OCI-LY7 (cell line): Measurements from ENCODE around the gene SLAMF6.

Experiments
- EZH2phosphoT487 ChIP-seq: fragments of 200-600 bp; sonication (generic); IDR thresholded peaks from 2 replicates; pipeline ENCODE4 v1.6.1; 2018; ENCODE audit warnings: low read depth, borderline replicate concordance, mild to moderate bottlenecking, mixed run types, antibody characterized with exemption, low read length, moderate library complexity, mixed read lengths
- TF ChIP-seq, protein P1 (sequence below): fragments of 200-600 bp; sonication (generic); conservative IDR thresholded peaks from 2 replicates; pipeline ENCODE4 v1.5.1; 2014; ENCODE audit warnings: mild to moderate bottlenecking, antibody characterized with exemption, low read length, moderate library complexity, mixed read lengths

GRCh38 chr1:160540859-160541233, 17.8 kb upstream of the SLAMF6 start:
- TF ChIP-seq, protein P1, sequence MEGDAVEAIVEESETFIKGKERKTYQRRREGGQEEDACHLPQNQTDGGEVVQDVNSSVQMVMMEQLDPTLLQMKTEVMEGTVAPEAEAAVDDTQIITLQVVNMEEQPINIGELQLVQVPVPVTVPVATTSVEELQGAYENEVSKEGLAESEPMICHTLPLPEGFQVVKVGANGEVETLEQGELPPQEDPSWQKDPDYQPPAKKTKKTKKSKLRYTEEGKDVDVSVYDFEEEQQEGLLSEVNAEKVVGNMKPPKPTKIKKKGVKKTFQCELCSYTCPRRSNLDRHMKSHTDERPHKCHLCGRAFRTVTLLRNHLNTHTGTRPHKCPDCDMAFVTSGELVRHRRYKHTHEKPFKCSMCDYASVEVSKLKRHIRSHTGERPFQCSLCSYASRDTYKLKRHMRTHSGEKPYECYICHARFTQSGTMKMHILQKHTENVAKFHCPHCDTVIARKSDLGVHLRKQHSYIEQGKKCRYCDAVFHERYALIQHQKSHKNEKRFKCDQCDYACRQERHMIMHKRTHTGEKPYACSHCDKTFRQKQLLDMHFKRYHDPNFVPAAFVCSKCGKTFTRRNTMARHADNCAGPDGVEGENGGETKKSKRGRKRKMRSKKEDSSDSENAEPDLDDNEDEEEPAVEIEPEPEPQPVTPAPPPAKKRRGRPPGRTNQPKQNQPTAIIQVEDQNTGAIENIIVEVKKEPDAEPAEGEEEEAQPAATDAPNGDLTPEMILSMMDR = no peak
- TF ChIP-seq EZH2phosphoT487 = no peak
